Left lobe of liver (tissue), 2 donors: ENCODE measurements around the gene DCD. TPM values are rescaled to one million over a fixed set of nuclear protein-coding genes. Genes with fewer than 3 reads are reported as not detected.
A peak's percentile ranks its signal among the peaks of the same experiment; 100 is the strongest.

Experiments
- ATAC-seq: fragments of 200-7000 bp; cut with Tn5 transposase; one replicate; pipeline ENCODE4 v1.9.1; 2020; ENCODE audit warnings: mild to moderate bottlenecking, moderate library complexity
- DNase-seq: peaks from one replicate; pipeline ENCODE4 v3.0.0-alpha.2; 2020; ENCODE audit warnings: low spot score
- total RNA-seq: library from RNA; stranded (reverse); gene quantifications from one replicate; pipeline ENCODE4 v1.2.1, GENCODE V29; 2021
- donor health status: DM: no; HTN: no; CAD: no; lungs with moderate emphysema.
- donor health status: DM: no; HTN: yes; CAD: no.

The DCD gene
- total RNA-seq, 1 donor from 2014 or later: not detected

GRCh38 chr12:54608769-54609168 lies 39.4 kb downstream of the DCD start:
- DNase-seq (peak; percentile 12), ATAC-seq (no peak)

GRCh38 chr12:54608156-54608555 lies 40.0 kb downstream of the DCD start:
- ATAC-seq (no peak), DNase-seq (peak; percentile 10)

DNA sequence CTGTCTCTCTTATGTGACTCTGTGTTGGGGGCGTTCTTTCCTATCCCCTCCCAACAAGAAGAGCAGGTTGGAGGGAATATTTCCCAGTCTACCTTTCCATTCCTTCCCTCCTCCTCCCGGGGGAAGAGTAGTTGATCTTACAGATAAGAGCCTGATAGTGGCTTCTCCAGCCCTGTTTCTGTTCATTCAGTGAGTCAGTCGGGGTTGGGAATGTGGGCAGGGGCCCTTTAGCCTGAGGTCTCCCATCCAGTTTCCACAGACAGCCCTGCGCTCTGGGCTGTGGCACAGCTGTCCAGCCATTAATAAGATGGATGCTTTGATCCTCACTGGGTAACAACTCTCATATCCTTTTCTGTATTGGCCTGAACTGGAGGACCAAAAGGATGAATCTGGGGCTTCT lies 41.6 kb downstream of the DCD start:
- ATAC-seq: no peak
- peak; percentile 33 for DNase-seq

DNA sequence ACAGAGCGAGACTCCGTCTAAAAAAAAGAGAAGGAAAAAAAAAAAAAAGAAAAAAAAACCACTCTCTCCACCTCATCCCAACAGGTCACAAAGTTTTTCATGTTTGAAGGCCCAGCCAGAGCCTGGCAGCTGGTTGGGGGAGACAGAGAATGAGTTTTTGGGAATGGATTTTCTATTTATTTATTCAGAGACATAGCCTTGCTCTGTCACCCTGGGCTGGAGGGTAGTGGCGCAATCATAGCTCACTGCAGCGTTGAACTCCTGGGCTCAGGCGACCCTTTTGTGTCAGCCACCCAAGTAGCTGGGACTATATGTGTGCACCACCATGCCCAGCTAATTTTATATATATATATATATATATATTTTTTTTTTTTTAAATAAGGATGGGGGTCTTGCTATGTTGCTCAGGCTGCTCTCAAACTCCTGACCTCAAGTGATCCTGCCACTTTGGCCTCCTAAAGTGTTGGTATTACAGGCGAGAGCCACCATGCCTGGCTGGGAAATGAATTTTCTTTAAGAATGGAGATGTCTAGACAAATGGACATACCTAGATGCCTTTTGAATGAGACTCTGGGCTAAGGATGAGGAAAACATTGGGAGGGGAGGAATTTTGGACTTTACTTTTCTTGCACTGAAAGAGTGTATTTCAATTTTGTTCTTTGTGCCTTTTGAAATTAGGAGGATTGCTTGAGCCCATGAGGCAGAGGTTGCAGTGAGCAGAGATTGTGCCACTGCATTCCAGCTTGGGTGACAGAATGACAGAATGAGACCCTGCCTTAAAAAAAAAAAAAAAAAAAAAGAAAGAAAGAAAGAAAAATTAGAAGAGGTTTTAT lies 42.8 kb downstream of the DCD start:
- ATAC-seq (peak; percentile 52), DNase-seq (peak; percentile 41)

DNA sequence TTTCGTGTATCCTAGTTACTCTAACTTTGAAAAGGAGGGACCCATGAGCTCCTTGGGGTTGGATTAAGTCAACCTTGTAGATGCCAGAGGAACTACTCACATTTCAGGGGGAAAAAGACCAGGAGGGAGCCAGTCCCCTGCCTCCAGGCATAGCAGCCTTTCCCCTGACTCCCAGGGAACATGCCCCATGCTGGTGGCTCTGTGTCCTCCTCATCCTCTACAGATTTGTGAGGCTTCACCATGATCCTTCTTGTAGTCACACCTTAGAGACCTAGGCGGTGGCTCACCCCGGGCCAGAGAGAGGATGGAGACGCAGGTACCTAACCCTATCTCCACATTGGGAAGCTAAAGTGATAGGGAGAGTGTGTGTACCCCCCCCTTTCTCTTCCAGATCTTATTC lies 43.7 kb downstream of the DCD start:
- ATAC-seq (no peak), DNase-seq (peak; percentile 31)

DNA sequence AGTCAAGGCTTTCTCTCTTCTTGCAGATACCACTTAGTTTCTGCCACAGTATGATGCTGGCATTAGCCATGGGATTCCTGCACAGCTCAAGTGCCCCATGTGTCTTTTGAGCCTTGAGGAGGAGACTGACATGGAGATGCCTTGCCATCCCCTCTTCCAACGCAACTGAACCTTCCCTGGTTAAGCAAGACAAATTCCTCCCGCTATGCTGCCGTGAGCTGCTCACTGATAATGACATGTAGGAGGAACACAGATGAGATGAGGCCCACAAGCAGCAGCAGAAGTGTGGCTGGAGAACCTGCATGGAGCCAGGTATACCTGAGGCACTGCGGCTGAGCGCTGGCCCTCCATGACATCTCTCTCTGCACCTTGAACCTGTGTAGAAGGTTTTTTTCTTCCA lies 44.3 kb downstream of the DCD start:
- DNase-seq (peak; percentile 22), ATAC-seq (no peak)

DNA sequence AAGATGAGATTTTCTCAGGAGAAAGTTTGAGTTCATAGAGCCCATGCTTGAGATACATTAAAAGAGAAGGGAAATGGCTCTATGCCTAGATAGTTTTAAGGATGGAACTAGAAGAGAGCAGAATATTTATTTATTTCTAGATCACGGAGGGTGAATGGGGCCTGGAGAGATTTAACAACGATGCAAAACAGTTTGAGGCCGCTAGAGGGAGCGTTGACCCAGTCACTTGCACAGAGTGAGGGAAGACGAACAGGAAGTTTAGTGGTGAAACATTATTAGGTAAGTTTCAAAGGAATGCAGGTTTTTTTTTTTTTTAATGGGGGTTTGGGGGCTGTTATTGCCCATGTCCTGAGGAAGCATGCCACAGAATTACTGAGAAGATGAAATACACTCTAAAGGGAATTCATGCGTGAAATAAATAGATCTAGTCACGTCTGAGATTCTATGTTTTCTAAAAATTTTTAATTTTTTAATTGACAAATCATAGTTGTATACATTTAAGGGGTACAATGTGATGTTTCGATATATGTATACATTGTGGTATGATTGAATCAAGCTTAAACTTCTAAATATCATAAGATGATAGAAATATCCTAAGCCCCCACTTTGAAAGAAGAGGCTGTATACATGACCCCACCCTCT lies 44.9 kb downstream of the DCD start:
- peak; percentile 96 for ATAC-seq
- DNase-seq: peak; percentile 73

GRCh38 chr12:54602661-54603060 lies 45.5 kb downstream of the DCD start:
- ATAC-seq: no peak

DNA sequence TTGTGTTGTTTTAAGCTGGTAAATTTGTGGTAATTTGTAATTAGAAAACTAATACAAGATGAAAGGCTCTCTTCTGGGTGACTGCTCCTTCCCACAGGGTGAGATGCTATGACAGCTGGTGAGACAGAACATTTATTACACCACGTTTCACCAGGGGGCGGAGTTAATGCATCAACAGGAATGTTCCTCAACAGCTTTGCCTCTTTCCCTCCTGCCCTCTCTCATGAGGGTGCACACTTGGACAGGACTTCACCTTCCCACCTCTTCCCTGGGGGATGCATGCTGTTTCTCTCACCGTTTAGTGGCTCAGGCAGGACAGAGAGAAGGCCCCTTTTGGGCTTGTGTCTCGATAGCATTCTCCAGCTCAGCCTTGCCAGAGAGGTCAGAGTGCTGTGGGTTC lies 46.3 kb downstream of the DCD start:
- ATAC-seq: no peak

More at GRCh38 chr12:54602661-54603060, 45.5 kb downstream of the DCD start:
- peak; percentile 5 for DNase-seq

DNA sequence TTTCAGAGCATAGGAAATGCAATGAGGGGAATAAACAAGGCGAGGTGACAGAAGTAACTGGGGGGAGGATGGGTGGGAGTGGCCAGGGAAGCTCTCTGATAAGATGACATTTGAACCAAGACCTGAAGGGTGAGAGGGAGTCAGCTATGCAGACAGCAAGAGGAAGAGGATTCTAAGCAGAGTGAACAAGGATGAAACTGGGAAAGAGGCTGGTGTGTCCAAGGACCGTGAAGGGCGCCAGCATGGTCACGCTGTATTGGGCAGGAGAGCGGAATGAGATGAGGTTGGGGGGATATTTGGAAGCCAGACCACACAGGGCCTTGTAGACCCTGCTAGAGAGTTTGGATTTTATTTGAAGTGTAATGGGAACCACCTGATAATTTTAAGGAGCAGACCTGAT lies 49.2 kb downstream of the DCD start:
- ATAC-seq: no peak
- no peak for DNase-seq

More for the DNA sequence above, 46.3 kb downstream of the DCD start:
- peak; percentile 7 for DNase-seq

- DNase-seq: peak; percentile 66
These were observed 51.6 kb downstream of the DCD start for GRCh38 chr12:54596526-54596946.

GRCh38 chr12:54595471-54595870 lies 52.7 kb downstream of the DCD start:
- DNase-seq: no peak
- ATAC-seq: no peak

More at GRCh38 chr12:54596526-54596946, 51.6 kb downstream of the DCD start:
- peak; percentile 94 for ATAC-seq

Other genes starting within 250 kb of the DCD start
- gene ITGA5, start 229.1 kb downstream of the DCD start, total RNA-seq: 29.2 TPM
- gene GTSF1, start 174.8 kb downstream of the DCD start, total RNA-seq: 0.45 TPM
- 5.9 TPM for gene NCKAP1L, start 150.6 kb downstream of the DCD start, total RNA-seq
- 1.4 TPM for gene PDE1B, start 98.8 kb downstream of the DCD start, total RNA-seq
- 60.9 TPM for gene PPP1R1A, start 59.7 kb downstream of the DCD start, total RNA-seq
- gene LACRT, start 13.5 kb downstream of the DCD start, total RNA-seq: not detected
- gene MUCL1, start 206.2 kb upstream of the DCD start, total RNA-seq: not detected